DOHH2 (cell line): ENCODE results near the gene DGKB.

Experiments
- H3F3A ChIP-seq: fragments of 200-600 bp; sonication (generic), shearing (Covaris generic); 2 replicates; pipeline ENCODE4 v1.6.0; 2016; ENCODE audit warnings: antibody characterized with exemption, mild to moderate bottlenecking; ENCODE audit not compliant: control insufficient read depth, insufficient read depth
- H3K27ac ChIP-seq: fragments of 200-600 bp; sonication (generic); 2 replicates; pipeline ENCODE4 v1.5.1; 2014; ENCODE audit warnings: low read depth, mild to moderate bottlenecking, low read length, moderate library complexity
- H3K27me3 ChIP-seq: fragments of 200-600 bp; sonication (generic); 2 replicates; pipeline ENCODE4 v1.6.1; 2014; ENCODE audit warnings: mild to moderate bottlenecking, low read length, mixed read lengths; ENCODE audit not compliant: control insufficient read depth
- H3K36me3 ChIP-seq: fragments of 200-600 bp; sonication (generic); 2 replicates; pipeline ENCODE4 v1.6.1; 2014; ENCODE audit warnings: mild to moderate bottlenecking, low read length, moderate library complexity, mixed read lengths; ENCODE audit not compliant: control insufficient read depth
- H3K4me1 ChIP-seq: fragments of 200-600 bp; sonication (generic); 2 replicates; pipeline ENCODE4 v1.6.1; 2014; ENCODE audit warnings: mild to moderate bottlenecking, low read length, mixed read lengths; ENCODE audit not compliant: control insufficient read depth
- H3K4me2 ChIP-seq: fragments of 200-600 bp; sonication (generic); 2 replicates; pipeline ENCODE4 v1.6.0; 2014; ENCODE audit warnings: mild to moderate bottlenecking, low read length, moderate library complexity
- H3K4me3 ChIP-seq: fragments of 200-600 bp; sonication (generic); 2 replicates; pipeline ENCODE4 v1.5.1; 2014; ENCODE audit warnings: mild to moderate bottlenecking, low read length, mixed read lengths
- H3K79me2 ChIP-seq: fragments of 200-600 bp; sonication (generic); 2 replicates; pipeline ENCODE4 v1.6.1; 2014; ENCODE audit warnings: mild to moderate bottlenecking, low read length, mixed read lengths; ENCODE audit not compliant: control insufficient read depth
- H3K9me2 ChIP-seq: fragments of 200-600 bp; sonication (generic); replicated peaks from 2 replicates; pipeline ENCODE4 v1.6.1; 2014; ENCODE audit warnings: mild to moderate bottlenecking, low read length, mixed read lengths; ENCODE audit not compliant: control insufficient read depth
- H3K9me3 ChIP-seq: fragments of 200-600 bp; sonication (generic); 2 replicates; pipeline ENCODE4 v1.6.1; 2014; ENCODE audit warnings: antibody characterized with exemption, low read length, mixed read lengths; ENCODE audit not compliant: control insufficient read depth, insufficient read depth
- H4K20me1 ChIP-seq: fragments of 200-600 bp; sonication (generic); 2 replicates; pipeline ENCODE4 v1.6.0; 2014; ENCODE audit warnings: low read depth, mild to moderate bottlenecking, antibody characterized with exemption, low read length, moderate library complexity; ENCODE audit not compliant: control insufficient read depth, insufficient read depth
- EZH2phosphoT487 ChIP-seq: fragments of 200-600 bp; sonication (generic); IDR thresholded peaks from 2 replicates; pipeline ENCODE4 v1.6.1; 2017; ENCODE audit warnings: borderline replicate concordance, mild to moderate bottlenecking, antibody characterized with exemption, low read length, moderate library complexity, mixed read lengths
- TF ChIP-seq, protein P1 (sequence below): fragments of 200-600 bp; sonication (generic); IDR thresholded peaks from one replicate; pipeline ENCODE4 v1.5.1; 2014; ENCODE audit warnings: antibody characterized with exemption, mild to moderate bottlenecking, low read depth, low read length; ENCODE audit not compliant: poor library complexity, severe bottlenecking

Gene DGKB

DNA sequence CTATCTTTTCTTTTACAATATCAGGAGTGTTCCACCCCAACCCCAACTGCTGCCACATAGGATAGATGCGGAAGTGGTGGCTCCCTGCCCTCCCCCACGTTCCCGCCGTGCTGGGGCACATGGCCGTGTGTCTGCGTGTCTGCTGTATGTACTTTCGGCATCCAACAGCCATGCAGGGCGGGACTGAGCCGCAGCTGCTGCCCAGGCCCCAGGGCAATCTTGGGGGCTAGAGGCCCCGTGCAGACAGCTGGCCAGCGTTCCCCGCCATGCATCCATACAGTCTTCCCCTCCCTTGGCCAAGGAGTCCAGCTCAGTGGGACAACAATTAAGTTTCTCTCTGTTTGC is 162.7 kb downstream of the DGKB start:
- H3K27ac ChIP-seq = no peak overlapping the region
- no peaks in the 10 kb centered on the region for H3K36me3 ChIP-seq
- H3K4me2 ChIP-seq = no peak overlapping the region
- H3K4me3 ChIP-seq = no peak overlapping the region
- H3K9me3 ChIP-seq = peaks cover 4% of the 10 kb centered on the region; the same call in 1 of the 2 replicates
- TF ChIP-seq, protein P1, sequence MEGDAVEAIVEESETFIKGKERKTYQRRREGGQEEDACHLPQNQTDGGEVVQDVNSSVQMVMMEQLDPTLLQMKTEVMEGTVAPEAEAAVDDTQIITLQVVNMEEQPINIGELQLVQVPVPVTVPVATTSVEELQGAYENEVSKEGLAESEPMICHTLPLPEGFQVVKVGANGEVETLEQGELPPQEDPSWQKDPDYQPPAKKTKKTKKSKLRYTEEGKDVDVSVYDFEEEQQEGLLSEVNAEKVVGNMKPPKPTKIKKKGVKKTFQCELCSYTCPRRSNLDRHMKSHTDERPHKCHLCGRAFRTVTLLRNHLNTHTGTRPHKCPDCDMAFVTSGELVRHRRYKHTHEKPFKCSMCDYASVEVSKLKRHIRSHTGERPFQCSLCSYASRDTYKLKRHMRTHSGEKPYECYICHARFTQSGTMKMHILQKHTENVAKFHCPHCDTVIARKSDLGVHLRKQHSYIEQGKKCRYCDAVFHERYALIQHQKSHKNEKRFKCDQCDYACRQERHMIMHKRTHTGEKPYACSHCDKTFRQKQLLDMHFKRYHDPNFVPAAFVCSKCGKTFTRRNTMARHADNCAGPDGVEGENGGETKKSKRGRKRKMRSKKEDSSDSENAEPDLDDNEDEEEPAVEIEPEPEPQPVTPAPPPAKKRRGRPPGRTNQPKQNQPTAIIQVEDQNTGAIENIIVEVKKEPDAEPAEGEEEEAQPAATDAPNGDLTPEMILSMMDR = no peak
- TF ChIP-seq EZH2phosphoT487 = no peak
- no peaks in the 10 kb centered on the region for H3K4me1 ChIP-seq
- no peaks in the 10 kb centered on the region for H3F3A ChIP-seq
- no peaks in the 10 kb centered on the region for H3K27me3 ChIP-seq
- no peaks in the 10 kb centered on the region for H3K9me2 ChIP-seq
- no peaks in the 10 kb centered on the region for H4K20me1 ChIP-seq
- H3K79me2 ChIP-seq = no peaks in the 10 kb centered on the region

DNA sequence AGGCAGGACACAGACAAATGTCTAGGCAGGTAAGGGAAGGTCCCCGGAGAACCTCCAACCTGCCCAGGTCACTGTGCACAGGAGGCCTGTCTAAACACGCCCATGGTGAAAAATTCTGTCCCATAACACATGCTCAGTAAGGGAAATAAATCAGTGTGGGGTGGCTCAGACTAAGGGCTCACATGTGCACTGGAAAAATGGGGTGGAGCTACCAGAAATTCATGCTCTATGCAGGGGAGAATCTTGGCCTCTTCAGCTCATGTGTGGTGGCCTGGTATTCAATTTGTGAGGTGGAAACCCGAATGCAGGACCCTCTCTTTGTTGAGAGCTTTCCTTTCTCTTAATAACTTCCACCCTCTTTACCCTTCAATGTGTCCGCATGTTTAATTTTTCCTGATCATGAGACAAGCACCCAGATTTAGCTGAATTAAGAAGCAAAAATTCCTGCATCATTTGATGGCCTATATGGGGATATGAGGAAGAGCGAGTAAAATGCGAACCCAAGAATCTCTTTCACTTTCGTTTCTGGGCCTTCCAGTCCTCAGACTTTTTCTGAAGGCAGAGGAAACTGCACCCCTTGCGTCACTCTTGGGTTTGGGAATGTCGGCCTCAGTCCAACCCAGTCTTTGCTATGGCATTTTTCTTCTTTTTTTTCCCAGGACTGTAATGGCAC is 163.2 kb downstream of the DGKB start:
- H3F3A ChIP-seq = no peaks in the 10 kb centered on the region
- no peaks in the 10 kb centered on the region for H3K27me3 ChIP-seq
- no peaks in the 10 kb centered on the region for H3K9me2 ChIP-seq
- no peak overlapping the region for H3K4me3 ChIP-seq
- no peaks in the 10 kb centered on the region for H3K36me3 ChIP-seq
- no peak overlapping the region for H3K4me2 ChIP-seq
- H3K27ac ChIP-seq = no peak overlapping the region
- TF ChIP-seq, protein P1 = no peak
- TF ChIP-seq EZH2phosphoT487 = no peak
- H3K79me2 ChIP-seq = no peaks in the 10 kb centered on the region
- H3K9me3 ChIP-seq = peaks cover 4% of the 10 kb centered on the region; the same call in 1 of the 2 replicates
- H3K4me1 ChIP-seq = no peaks in the 10 kb centered on the region
- H4K20me1 ChIP-seq = no peaks in the 10 kb centered on the region

DNA sequence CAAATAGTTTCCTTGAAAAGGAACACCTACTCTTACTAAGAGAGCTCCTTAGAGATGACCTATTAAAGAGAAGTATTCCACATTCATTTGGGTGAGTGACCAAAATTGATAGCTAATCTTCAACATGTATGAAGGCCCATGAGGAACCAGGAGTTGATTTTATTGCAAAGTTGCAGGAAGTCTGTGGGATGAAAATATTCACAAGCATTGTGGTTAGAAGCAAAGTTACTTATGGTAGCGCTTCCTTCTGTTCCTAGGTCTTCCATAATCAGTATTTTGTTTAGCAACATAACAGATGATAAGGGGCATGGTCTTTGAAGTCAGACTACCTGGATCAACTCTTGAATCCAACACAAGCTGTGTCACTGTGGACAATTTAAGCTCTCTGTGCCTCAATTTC is 164.5 kb downstream of the DGKB start:
- H3K27ac ChIP-seq = no peak overlapping the region
- no peaks in the 10 kb centered on the region for H3F3A ChIP-seq
- H3K36me3 ChIP-seq = no peaks in the 10 kb centered on the region
- H3K79me2 ChIP-seq = no peaks in the 10 kb centered on the region
- H3K4me1 ChIP-seq = no peaks in the 10 kb centered on the region
- H4K20me1 ChIP-seq = no peaks in the 10 kb centered on the region
- no peaks in the 10 kb centered on the region for H3K9me2 ChIP-seq
- no peaks in the 10 kb centered on the region for H3K27me3 ChIP-seq
- H3K9me3 ChIP-seq = no peaks in the 10 kb centered on the region; the same call in 1 of the 2 replicates
- H3K4me2 ChIP-seq = no peak overlapping the region
- TF ChIP-seq EZH2phosphoT487 = no peak
- TF ChIP-seq, protein P1 = no peak
- no peak overlapping the region for H3K4me3 ChIP-seq
